ENCODE data around the gene DMP1. TPM values are rescaled to one million over a fixed set of nuclear protein-coding genes. Genes with fewer than 3 reads are reported as not detected.

The DMP1 gene
- total and polyA plus RNA-seq, 2 experiments from 2014 or later: 0.27 TPM; not detected in 1

GRCh38 chr4:87657525-87657924 is 7.4 kb downstream of the DMP1 start:
- no peaks in the 10 kb centered on the region for H3F3A ChIP-seq (replicated peaks; ENCODE audit: low read depth)
- no peaks in the 10 kb centered on the region for H3K36me3 ChIP-seq (ENCODE audit: insufficient read depth)
- no peak overlapping the region for H3K4me3 Mint-ChIP-seq
- no peak overlapping the region for H3K4me3 ChIP-seq
- H3K27ac ChIP-seq (ENCODE audit: low read depth): no peak overlapping the region
- TF ChIP-seq ETS1 (IDR thresholded peaks at IDR 0.05) (no peak), POLR2AphosphoS5 (IDR thresholded peaks at IDR 0.05; ENCODE audit: low read depth) (no peak), JUNB (IDR thresholded peaks at IDR 0.05; ENCODE audit: unreplicated experiment) (no peak), NANOG (IDR thresholded peaks at IDR 0.05; ENCODE audit: borderline replicate concordance) (no peak)
- H3K4me2 ChIP-seq: no peak overlapping the region
- H3K9me3 Mint-ChIP-seq: no peaks in the 10 kb centered on the region; the same call in 1 of the 3 replicates
- H3K4me1 ChIP-seq (ENCODE audit: insufficient read depth): peaks cover 18% of the 10 kb centered on the region
- no peaks in the 10 kb centered on the region for H3K27me3 ChIP-seq (ENCODE audit: insufficient read depth)
- H3K27ac Mint-ChIP-seq: no peak overlapping the region
- H3K27me3 Mint-ChIP-seq (ENCODE audit: insufficient read depth, low read depth, poor library complexity): no peaks in the 10 kb centered on the region
- peaks cover 10% of the 10 kb centered on the region; the same call in 1 of the 2 replicates for H3K9me2 ChIP-seq (ENCODE audit: insufficient read depth)
- H4K20me1 ChIP-seq (replicated peaks; ENCODE audit: insufficient read depth): no peaks in the 10 kb centered on the region
- peaks cover 7% of the 10 kb centered on the region; the same call in 2 of the 3 replicates for H3K36me3 Mint-ChIP-seq (ENCODE audit: low read depth)
- H2AFZ ChIP-seq: no peak overlapping the region
- ATAC-seq (no peak), DNase-seq (ENCODE audit: low spot score) (no peak)
- H3K4me1 Mint-ChIP-seq: peaks cover 23% of the 10 kb centered on the region
- no peaks in the 10 kb centered on the region for H3K79me2 ChIP-seq (replicated peaks; ENCODE audit: insufficient read depth)

- Mint-ChIP-seq H3K27ac (no peak overlapping the region), H3K36me3 (ENCODE audit: low read depth) (peaks cover 9% of the 10 kb centered on the region; the same call in 2 of the 3 replicates), H3K4me1 (peaks cover 17% of the 10 kb centered on the region), H3K4me3 (no peak overlapping the region), H3K9me3 (no peaks in the 10 kb centered on the region; the same call in 2 of the 3 replicates), H3K27me3 (ENCODE audit: insufficient read depth, low read depth, poor library complexity) (no peaks in the 10 kb centered on the region)
- H3K9me2 ChIP-seq (ENCODE audit: insufficient read depth): peaks cover 16% of the 10 kb centered on the region; the same call in 1 of the 2 replicates
- no peak overlapping the region for H3K4me2 ChIP-seq
- no peak for TF ChIP-seq POLR2AphosphoS5 (IDR thresholded peaks at IDR 0.05; ENCODE audit: low read depth)
- DNase-seq (ENCODE audit: low spot score): no peak
- H3K79me2 ChIP-seq (replicated peaks; ENCODE audit: insufficient read depth): no peaks in the 10 kb centered on the region
- H3K27me3 ChIP-seq (ENCODE audit: insufficient read depth): no peaks in the 10 kb centered on the region
- no peaks in the 10 kb centered on the region for H3F3A ChIP-seq (replicated peaks; ENCODE audit: low read depth)
- no peaks in the 10 kb centered on the region for H3K36me3 ChIP-seq (ENCODE audit: insufficient read depth)
- no peak for ATAC-seq
- no peak overlapping the region for H3K27ac ChIP-seq (ENCODE audit: low read depth)
- H3K4me1 ChIP-seq (ENCODE audit: insufficient read depth): peaks cover 10% of the 10 kb centered on the region
- H2AFZ ChIP-seq: 0 out of 2 replicates have a peak overlapping the region, but pooled peaks have one; percentile 56
- H4K20me1 ChIP-seq (replicated peaks; ENCODE audit: insufficient read depth): no peaks in the 10 kb centered on the region
- no peak overlapping the region for H3K4me3 ChIP-seq
Observed at GRCh38 chr4:87659247-87659931, 9.3 kb downstream of the DMP1 start.

- ATAC-seq: no peak
- Mint-ChIP-seq H3K4me1 (peaks cover 4% of the 10 kb centered on the region; the same call in 1 of the 3 replicates), H3K27ac (no peak overlapping the region)
- TF ChIP-seq ZNF462 (CRISPR knock-in tag; IDR thresholded peaks at IDR 0.05): no peak
Observed at GRCh38 chr4:87662871-87663270, 12.8 kb downstream of the DMP1 start.

More at GRCh38 chr4:87662871-87663270, 12.8 kb downstream of the DMP1 start:
- Histone ChIP-seq H4K20me1 (replicated peaks; ENCODE audit: insufficient read depth) (no peaks in the 10 kb centered on the region), H3K79me2 (replicated peaks; ENCODE audit: insufficient read depth) (no peaks in the 10 kb centered on the region), H2AFZ (no peak overlapping the region), H3K9me2 (ENCODE audit: insufficient read depth) (peaks cover 16% of the 10 kb centered on the region; the same call in 1 of the 2 replicates), H3F3A (replicated peaks; ENCODE audit: low read depth) (no peaks in the 10 kb centered on the region), H3K4me3 (no peak overlapping the region), H3K36me3 (ENCODE audit: insufficient read depth) (no peaks in the 10 kb centered on the region), H3K4me2 (no peak overlapping the region), H3K27me3 (ENCODE audit: insufficient read depth) (no peaks in the 10 kb centered on the region), H3K4me1 (ENCODE audit: insufficient read depth) (0 out of 2 replicates have a peak, but pooled peaks cover 3% of the 10 kb centered on the region), H3K27ac (ENCODE audit: low read depth) (no peak overlapping the region)
- Mint-ChIP-seq H3K27me3 (ENCODE audit: insufficient read depth, low read depth, poor library complexity) (no peaks in the 10 kb centered on the region), H3K36me3 (ENCODE audit: low read depth) (peaks cover 9% of the 10 kb centered on the region; the same call in 2 of the 3 replicates), H3K4me3 (no peak overlapping the region), H3K9me3 (no peaks in the 10 kb centered on the region; the same call in 2 of the 3 replicates)
- no peak for DNase-seq (ENCODE audit: low spot score)
